HG03469 (cell line): ENCODE results near the gene HSF4.

Source experiments
- ATAC-seq: cut with Tn5 transposase; IDR thresholded peaks from one replicate; pipeline ENCODE4 v1.9.1; 2021; ENCODE audit warnings: mild to moderate bottlenecking, moderate library complexity, moderate number of reproducible peaks; ENCODE audit not compliant: unreplicated experiment

The HSF4 gene

DNA sequence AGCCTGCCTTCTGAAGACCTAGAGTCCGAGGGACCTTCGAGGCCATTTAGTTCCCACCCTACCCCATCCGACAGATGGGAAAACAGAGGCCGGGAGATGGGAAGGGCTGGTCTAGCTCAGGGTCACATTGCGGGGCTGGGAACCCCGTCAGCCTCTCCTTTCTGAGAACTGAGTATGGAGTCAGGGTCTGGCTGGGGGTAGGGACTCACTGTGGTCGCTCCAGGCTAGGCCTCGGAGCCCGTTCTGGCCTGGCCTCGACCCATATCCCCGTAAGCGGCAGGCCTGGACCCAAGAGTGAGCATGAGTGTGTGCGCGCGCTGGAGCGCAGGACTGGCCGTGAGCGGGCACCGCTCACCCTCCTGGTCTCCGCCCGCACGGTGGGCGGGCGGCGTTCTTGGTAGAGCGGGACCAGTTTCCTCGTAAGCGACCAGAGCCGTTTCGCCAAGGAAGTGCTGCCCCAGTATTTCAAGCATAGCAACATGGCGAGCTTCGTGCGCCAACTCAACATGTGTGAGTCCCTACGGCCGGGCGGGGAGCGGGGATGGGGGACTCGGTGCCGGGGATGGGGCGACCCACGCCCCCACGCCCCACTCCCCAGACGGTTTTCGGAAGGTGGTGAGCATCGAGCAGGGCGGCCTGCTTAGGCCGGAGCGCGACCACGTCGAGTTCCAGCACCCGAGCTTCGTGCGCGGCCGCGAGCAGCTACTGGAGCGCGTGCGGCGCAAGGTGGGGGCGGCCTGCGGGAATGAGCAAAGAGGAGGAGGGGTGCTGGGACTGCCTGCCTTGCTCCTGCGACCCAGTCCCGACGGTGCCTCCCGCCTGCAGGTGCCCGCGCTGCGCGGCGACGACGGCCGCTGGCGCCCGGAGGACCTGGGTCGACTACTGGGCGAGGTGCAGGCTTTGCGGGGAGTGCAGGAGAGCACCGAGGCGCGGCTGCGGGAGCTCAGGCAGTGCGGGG, 855 bp downstream of the HSF4 start:
- no peak for ATAC-seq

DNA sequence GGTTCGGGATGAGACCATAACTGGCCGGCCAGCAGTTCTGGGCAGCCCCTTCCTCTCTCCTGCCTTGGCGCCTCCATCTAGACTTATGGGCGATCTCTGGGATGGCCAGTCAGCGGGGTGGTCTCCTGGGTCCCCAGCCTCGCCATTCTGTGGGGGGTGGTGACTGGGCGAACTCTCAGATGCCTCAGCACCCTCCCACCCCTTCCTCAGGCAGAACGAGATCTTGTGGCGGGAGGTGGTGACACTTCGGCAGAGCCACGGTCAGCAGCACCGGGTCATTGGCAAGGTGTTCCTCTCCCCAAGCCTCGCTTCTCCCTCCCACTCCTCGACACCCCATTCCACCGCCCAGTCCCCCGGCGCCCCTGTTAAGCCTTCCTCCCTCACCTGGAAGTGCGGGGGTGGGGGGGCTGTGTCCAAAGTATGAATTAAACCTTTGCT, 1.6 kb downstream of the HSF4 start:
- no peak for ATAC-seq

DNA sequence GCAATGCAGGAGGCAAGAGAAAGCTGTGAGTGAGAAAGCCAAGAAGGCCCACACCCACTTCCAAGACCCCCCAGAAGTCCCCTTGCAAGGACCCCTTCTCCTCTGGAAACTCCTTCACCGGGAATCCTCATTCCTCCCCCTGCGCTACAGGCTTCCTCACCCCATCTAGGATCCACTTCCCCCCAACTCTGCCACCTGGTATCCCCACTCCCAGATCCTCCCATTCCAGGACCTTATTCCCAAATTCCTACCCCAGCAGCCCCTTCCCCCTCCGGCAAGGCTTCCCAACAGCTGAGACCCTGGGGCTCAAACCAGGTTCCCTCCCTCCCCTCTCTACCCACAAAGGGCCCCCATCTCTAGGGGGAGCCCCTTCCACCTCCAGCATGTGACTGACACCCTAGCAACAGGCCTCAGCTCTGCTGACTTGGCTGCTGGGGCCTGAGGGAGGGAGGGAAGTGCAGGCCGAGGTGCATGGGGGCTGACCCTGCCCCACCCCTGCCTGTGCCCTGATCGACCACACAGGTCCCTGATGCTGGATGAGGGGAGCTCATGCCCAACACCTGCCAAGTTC, 2.1 kb downstream of the HSF4 start:
- no peak for ATAC-seq

DNA sequence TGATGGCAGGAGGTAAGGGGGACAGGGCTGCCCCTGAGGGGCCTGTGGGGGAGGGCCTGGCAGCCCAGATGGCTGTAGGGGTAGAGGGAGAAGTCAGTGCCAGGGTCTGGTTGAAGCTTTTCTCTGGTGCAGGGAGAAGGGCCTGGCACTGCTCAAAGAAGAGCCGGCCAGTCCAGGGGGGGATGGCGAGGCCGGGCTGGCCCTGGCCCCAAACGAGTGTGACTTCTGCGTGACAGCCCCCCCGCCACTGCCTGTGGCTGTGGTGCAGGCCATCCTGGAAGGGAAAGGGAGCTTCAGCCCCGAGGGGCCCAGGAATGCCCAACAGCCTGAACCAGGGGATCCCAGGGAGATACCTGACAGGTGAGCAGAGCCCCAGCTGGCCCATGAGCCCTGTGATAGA, 3.0 kb downstream of the HSF4 start:
- ATAC-seq: no peak

DNA sequence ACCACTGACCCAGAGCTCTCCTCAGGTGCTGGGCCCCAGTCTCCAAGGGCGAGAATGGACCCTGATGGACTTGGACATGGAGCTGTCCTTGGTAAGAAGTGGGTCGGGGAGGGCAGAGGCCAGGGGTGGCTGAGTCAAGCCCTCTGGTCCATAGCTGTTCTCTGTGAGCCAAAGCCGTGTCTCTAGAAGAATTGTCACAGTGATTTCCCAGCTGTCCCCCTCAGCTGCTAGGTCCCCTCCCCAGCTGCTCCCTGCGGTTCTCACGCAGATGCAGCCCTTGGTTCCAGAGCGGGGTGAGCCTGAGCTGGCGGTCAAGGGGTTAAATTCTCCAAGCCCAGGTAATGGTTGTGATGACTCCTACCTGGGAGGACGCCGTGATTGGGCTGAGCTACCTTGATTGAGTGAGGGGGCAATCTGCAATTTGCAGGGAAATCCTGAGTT, 4.5 kb downstream of the HSF4 start:
- ATAC-seq: no peak

DNA sequence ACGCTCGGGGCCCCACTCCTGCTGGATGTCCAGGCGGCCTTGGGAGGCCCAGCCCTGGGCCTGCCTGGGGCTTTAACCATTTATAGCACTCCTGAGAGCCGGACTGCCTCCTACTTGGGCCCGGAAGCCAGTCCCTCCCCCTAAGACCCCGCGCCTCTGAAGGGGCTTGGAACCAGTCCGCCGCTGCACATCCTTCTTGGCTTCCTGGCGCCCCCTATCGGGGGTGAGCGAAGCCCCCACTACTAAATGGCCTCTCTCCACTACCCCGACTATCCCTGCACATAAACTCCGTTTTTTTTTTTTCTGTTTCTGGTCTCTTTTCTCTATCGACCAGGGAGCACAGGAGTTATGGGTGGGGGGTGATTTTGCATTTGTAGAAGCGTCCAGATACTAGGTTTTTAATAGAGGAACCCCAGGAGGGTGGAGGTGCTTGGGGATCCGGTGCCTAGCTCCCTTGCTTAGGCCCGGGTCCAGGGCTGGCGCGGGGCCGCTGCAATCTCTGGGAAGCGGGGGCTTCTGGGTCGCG, 5.2 kb downstream of the HSF4 start:
- no peak for ATAC-seq

DNA sequence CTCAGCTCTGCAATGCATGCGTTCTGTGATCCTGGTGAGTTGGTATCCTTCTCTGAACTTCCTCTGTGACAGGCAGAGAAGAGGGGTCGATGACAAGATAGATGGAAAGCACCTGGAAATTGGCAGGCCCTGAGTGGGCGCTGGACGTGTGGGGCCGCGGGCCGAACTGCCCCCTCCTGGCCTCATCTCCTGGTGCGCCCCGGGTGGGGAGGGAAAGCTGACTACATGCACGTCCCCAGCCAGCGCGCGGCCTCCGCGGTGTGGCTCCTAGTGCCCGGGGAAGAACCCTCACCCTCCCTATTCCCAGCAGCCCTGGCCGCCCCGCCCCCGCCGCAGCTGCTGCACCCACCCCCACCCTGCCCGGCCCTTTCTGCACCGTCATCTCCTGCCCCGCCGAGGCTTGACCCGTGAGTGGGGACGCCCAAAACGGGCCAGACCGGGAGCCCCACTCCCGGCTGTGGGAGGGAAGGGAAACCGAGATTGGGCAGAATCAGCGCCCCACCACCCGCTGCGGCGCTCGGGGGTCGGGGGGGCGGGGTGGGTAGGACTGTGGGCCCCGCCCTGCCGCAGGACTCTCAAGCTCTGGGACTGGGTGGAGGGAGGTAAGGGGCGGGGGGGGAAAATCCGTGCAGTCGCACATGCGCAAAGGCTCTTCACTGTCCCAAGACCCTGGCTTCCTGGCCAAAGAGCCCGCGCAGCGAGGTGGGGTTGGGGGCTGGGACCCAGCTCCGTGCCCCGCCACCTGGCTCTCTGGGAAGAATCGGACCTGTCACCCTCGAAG, 5.8 kb downstream of the HSF4 start, which contains the start of gene NOL3:
TSS of gene NOL3 (plus strand) at position 371 of the 781 bp plus-strand sequence.
- ATAC-seq: no peak

DNA sequence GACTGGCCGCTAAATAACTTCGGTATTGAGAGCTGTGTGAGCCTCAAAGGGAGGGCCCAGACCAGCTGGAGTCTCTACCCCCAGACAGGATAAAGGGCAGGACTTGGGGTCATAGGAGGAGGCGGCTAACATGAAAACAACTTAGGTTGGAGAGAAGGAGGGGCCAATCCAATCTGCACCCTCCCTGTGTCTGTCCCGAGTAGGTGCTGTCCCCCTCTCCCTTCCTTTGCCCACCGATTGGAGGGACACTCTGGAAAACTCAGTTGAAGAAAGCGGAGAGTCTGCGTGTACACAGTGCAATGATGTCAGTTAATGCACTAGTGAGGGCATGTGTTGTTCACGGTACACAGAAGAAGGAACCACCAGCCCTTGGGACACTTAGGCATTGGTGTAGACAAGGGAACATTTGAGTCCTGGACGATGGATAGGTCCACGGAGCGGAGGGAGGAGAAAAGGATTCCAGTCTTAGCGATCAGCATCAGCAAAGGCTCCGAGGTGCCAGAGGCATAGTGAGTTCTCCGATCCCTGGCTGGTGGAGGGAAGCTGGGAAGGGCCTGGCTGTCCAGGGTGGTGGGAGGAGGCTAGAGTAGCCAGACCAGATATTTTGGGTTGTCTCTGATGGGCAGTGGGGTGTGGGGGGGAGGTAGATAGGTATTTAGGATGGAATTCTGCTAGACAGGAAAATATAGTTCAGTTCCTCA, 6.6 kb downstream of the HSF4 start:
- ATAC-seq: no peak

DNA sequence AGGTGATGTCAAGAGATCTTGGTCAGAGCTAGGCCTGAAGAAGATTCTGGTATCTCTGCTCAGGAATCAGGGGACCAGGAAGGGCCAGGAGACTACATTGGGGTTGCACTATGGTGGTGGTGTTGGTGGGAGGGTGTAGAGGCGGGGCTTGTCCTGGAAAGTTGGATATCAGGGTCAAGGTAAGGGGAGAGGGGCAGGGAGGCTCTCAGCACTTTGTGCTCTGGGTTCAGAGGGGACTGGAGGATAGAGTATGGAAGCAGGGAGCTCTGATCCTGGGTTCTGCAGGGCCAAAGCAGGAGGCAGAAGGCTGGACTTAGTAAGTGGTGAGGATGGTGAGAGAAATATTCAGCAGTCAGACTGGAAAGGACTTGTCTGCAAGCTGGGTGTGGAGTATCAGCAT, 8.8 kb downstream of the HSF4 start:
- ATAC-seq: no peak

DNA sequence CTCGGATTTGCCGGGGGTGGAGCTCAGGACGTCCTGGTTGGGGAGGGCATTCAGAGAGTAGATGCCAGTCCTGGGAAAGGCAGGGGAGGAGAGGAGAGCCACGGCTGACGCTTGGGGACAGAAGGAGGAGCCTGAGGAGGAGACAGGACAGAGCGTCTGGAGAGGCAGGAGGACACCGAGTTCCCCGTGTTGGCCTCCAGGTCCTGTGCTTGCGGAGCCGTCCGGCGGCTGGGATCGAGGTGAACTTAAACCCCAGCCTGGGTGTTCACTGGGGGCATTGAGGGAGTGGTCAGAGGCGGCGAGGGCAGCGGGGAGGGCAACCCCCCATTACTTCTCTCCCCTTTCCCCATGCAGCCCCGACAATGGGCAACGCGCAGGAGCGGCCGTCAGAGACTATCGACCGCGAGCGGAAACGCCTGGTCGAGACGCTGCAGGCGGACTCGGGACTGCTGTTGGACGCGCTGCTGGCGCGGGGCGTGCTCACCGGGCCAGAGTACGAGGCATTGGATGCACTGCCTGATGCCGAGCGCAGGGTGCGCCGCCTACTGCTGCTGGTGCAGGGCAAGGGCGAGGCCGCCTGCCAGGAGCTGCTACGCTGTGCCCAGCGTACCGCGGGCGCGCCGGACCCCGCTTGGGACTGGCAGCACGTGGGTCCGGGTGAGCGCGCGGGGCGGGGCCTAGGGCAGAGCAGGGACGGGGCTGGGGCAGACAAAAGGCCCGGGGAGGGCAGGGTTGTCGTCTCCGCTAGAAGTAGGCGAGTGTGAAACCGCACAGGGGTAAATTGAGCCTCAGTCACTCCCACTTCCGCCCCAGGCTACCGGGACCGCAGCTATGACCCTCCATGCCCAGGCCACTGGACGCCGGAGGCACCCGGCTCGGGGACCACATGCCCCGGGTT, 9.5 kb downstream of the HSF4 start:
- ATAC-seq: no peak

DNA sequence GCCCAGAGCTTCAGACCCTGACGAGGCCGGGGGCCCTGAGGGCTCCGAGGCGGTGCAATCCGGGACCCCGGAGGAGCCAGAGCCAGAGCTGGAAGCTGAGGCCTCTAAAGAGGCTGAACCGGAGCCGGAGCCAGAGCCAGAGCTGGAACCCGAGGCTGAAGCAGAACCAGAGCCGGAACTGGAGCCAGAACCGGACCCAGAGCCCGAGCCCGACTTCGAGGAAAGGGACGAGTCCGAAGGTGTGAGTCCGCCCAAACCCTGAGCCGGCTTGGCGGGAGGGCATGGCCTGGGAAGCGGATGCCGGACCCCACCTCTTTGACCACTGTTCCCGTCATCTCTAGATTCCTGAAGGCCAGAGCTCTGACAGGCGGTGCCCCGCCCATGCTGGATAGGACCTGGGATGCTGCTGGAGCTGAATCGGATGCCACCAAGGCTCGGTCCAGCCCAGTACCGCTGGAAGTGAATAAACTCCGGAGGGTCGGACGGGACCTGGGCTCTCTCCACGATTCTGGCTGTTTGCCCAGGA, 10.2 kb downstream of the HSF4 start:
- ATAC-seq: no peak

DNA sequence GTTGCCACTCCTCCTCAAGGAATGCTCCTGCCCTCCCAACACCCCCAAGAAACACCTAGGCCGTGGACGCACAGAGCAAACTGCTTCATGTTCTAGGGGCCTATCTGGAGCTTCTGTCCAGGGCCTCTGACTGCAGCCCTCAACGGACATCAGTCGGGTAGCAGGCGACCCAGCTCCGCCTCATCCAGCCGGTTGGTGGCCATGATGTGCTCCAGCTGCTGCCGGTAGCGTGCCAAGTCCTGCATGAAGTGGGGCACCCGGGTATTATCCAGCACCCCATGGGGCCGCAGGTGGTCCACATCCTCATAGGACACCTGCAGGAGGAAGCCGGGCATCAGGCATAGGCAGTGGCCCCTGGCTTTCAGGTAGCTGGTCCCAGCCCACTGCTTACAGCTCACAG, 12.1 kb downstream of the HSF4 start:
- no peak for ATAC-seq

DNA sequence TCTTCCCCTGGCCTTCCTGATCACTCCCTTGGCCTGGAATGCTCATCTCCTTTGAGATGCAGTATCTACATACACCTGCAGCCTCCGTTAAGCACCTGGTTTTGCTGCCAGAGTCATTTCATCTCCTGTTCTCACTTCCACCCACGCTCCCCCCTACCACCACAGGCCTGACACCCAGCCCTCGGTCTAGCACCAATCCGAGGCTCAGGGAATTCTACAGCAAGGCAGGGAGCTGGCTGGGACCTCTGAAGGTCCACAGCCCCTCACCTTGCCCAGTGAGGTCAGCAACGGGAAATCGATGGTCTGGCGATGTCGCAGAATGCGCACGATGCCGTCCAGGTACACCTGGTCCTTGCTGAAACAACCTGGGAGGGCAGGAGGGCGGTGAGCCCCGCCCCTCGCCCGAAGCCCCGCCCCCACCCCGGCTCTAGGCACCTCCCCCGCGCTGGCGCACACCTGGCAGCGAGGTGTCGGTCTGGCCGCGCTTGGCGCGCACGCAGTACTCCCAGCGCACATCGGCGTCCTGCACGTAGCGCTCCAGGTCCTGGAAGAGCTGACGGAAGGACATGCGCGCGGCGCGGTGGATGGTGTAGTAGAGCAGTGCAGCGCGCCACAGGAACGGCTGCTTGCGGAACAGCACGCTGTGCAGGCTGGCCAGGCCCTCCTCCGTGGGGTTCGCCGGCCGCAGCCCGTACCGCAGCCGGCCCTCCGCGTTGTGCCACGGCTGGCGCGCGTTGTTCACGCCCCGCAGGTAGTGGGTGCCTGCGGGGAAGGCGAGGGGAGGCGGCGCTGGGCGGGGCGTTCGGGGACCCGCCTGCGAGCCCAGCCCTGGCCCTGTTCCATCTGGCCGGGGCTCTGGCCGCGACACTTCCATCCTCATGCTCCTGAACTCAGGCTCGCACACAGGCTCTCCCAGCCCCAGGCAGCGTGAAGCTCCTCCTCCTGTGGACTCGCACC, 13.5 kb downstream of the HSF4 start:
- no peak for ATAC-seq

DNA sequence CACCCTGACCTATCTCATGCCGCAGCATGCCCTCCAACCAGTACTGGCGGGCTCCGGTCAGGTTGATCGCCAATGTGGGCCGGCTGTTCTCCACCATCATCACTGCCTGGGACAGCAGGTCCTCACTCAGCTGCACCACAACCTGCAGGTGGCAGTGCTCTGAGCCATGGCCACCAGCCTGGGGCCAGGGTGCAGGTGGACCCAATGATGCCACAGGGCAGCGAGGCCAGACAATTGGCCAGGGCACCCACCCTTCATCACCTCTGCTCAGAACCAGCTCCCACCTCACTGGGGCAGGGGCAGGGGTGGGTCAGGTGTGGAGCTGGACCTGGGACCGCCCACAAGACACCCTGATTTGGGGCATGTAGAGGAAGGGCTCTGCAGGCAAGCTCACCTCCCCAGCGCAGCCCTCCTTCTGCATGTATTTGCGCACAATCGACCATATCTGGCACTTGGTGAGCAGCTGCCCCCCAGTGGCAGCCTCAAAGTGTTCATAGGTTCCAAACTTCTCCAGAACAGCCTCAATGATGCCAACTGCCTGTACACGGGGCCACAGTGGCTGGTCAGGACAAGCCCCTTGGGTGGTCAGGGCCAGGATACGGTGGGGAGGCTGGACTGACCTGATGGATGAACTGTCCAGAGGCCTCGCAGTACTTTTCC, 15.0 kb downstream of the HSF4 start:
- no peak for ATAC-seq

DNA sequence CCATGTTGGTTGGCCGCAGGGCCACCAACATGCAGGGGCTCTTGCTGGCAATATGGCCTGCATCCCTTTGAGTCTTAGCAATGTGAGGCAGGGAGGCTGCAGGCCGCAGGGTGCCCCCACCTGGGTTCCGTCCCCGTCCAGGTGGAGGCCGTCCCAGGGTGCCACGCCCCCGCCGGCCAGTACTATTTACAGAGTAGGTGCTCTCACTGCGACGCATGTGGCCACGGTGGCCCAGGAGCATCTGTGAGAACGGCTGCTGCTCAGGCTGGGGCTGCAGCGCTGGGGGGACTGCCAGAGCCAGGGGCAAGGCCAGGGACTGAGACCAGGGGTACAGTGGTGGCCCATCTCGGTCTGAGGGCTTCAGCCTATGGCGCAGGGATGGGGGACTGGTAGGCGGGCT, 15.6 kb downstream of the HSF4 start:
- ATAC-seq: no peak

DNA sequence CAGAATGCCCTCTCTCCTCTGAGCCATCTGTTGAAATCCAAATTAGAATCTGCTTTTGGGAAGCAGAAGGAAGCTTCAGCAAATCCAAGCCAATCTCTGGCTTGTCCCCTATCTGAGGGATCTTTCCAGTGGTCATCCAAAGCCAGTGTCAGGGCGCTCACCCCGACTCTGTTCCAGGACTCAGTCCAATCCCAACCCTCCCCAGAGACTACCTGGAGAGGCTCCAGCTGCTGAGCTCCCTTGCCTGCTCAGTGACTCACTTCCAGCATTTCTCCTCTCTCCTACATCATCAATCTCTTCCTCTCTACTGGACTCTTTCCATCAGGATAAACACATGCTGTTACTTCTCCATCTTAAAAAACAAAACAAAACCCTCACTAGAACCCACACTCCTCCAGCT, 16.8 kb downstream of the HSF4 start:
- no peak for ATAC-seq

DNA sequence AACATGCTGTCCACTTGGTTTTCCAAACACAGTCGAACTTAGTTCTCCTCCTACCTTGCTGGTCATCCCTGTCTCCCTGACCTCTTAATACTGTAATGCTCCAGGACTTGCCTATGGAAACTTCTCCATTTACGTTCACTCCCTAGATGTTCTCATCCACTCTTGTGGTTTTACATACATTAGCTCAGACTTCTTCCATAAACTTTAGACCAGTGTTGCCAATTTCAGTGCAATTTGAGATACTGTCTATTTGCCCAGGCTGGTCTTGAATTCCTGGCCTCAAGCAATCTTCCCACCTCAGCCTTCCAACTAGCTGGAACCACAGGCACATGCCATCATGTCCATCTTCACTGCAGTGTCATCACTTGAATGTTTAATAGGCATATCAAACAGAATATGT, 17.7 kb downstream of the HSF4 start:
- ATAC-seq: no peak

DNA sequence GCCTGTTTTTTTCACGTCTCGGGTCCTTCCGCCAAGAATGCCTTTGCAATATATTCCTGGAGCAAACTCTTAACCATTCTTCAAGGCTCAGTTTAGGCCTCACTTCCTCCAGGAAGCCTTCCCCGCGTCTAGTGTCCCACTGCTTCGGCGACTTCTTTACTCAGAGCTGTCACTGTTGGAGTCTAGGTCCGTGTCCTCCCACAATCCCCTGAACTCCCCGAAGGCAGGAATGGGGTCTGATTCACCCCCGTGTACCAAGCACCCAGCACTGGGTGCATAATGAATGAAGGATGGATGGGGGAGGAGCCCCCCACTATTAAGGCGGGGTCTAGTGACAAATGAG, 18.7 kb downstream of the HSF4 start:
- ATAC-seq: no peak
